HG03460 (cell line): ENCODE data around the gene TMEM98.
"Not testable (repeated sequence)": the region's sequence is repeated elsewhere in the genome, so short reads cannot be mapped to it uniquely, and the experiment has no call there.

Experiments
- ATAC-seq: cut with Tn5 transposase; IDR thresholded peaks from one replicate; pipeline ENCODE4 v1.9.1; 2021; ENCODE audit not compliant: unreplicated experiment

The TMEM98 gene

GRCh38 chr17:32976605-32977004 is 48.7 kb downstream of the TMEM98 start:
- ATAC-seq: no peak

- no peak for ATAC-seq
Measured at GRCh38 chr17:32980230-32980629, 52.3 kb downstream of the TMEM98 start.

GRCh38 chr17:32981611-32982010 is 53.7 kb downstream of the TMEM98 start:
- ATAC-seq: not testable (repeated sequence)

GRCh38 chr17:32985050-32985756 is 57.2 kb downstream of the TMEM98 start:
- ATAC-seq: no peak

- ATAC-seq: not testable (repeated sequence)
Measured at GRCh38 chr17:32987453-32987805, 59.5 kb downstream of the TMEM98 start.

- not testable (repeated sequence) for ATAC-seq
Measured at GRCh38 chr17:32987868-32988267, 59.9 kb downstream of the TMEM98 start.

GRCh38 chr17:32988481-32989101 is 60.6 kb downstream of the TMEM98 start:
- ATAC-seq: no peak

- ATAC-seq: no peak
Measured at GRCh38 chr17:32992321-32993033, 64.5 kb downstream of the TMEM98 start.

GRCh38 chr17:32993977-32994376 is 66.0 kb downstream of the TMEM98 start:
- no peak for ATAC-seq
